Calu3 (cell line): Measurements from ENCODE around the gene CDKAL1. TPM values are rescaled to one million over a fixed set of nuclear protein-coding genes. Genes with fewer than 3 reads are reported as not detected.

Experiments
- BruUV-seq: library from RNA; stranded (reverse); fragments of 400-500 nt; replicated peaks from 2 replicates; lab custom pipeline; 2021; lab: Mats Ljungman, UMichigan
- CTCF ChIA-PET: fragments of 300-600 bp; sonication (Branson Sonifier 250); formaldehyde crosslinking; loops from one replicate; lab custom pipeline; 2022; ENCODE audit warnings: antibody characterized with exemption; lab: Charles Lee
- DNase-seq: peaks from one replicate; pipeline ENCODE4 v3.0.0; 2022
- H3K27ac Mint-ChIP-seq: one replicate; pipeline ENCODE4 v1.8.0; 2022; ENCODE audit warnings: mixed read lengths; ENCODE audit not compliant: unreplicated experiment
- H3K27me3 Mint-ChIP-seq: one replicate; pipeline ENCODE4 v1.8.0; 2022; ENCODE audit warnings: mixed read lengths; ENCODE audit not compliant: unreplicated experiment
- H3K36me3 Mint-ChIP-seq: one replicate; pipeline ENCODE4 v1.8.0; 2022; ENCODE audit warnings: mild to moderate bottlenecking, moderate library complexity, mixed read lengths; ENCODE audit not compliant: insufficient read depth, unreplicated experiment
- H3K4me1 Mint-ChIP-seq: one replicate; pipeline ENCODE4 v1.8.0; 2022; ENCODE audit warnings: mild to moderate bottlenecking, low read depth, mixed read lengths; ENCODE audit not compliant: unreplicated experiment
- H3K4me3 Mint-ChIP-seq: one replicate; pipeline ENCODE4 v1.8.0; 2022; ENCODE audit warnings: mild to moderate bottlenecking, low read depth, moderate library complexity, mixed read lengths; ENCODE audit not compliant: unreplicated experiment
- H3K9me3 Mint-ChIP-seq: one replicate; pipeline ENCODE4 v1.8.0; 2022; ENCODE audit warnings: low read depth, mixed read lengths; ENCODE audit not compliant: unreplicated experiment
- intact Hi-C: fragments of 100-400 bp; cut with micrococcal nuclease; formaldehyde crosslinking; loops from one replicate; pipeline ENCODE4 v1.10.0; 2022; ENCODE audit not compliant: unreplicated experiment
- total RNA-seq: library from RNA; stranded (reverse); gene quantifications from 2 replicates; pipeline ENCODE4 v1.2.3, GENCODE V29; 2022
- TF ChIP-seq, protein P1 (sequence below): fragments of 200-600 bp; IDR thresholded peaks from one replicate; pipeline ENCODE4 v1.8.0; 2022; ENCODE audit warnings: antibody characterized with exemption; ENCODE audit not compliant: unreplicated experiment

Gene CDKAL1
- total RNA-seq, 1 experiment from 2014 or later, result 39.6 TPM

DNA sequence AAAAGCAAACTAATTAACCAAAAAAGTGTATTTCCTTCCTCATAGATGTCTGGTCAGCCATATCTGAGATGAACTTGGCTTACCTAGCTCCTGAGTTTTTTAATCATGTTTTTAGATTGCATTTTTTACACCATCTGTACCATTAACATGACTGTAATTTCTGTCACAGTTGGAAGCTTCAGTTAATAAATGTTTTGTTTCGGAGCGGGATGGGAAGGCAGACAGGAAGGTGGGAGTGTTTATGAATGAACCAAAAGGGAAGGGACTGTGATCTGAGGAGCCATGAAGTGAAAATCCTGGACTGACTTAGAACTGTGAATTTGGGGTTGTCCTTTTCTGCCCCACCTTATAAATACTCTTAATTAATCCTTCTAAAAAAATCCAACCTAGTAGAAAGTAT, 613.7 kb downstream of the CDKAL1 start:
- intact Hi-C loops, result no loop called here
- Mint-ChIP-seq H3K36me3 (no peaks in the 10 kb centered on the region), H3K4me1 (peaks cover 21% of the 10 kb centered on the region), H3K9me3 (no peaks in the 10 kb centered on the region), H3K27ac (no peak overlapping the region), H3K27me3 (no peaks in the 10 kb centered on the region), H3K4me3 (no peak overlapping the region)
- TF ChIP-seq, protein P1, sequence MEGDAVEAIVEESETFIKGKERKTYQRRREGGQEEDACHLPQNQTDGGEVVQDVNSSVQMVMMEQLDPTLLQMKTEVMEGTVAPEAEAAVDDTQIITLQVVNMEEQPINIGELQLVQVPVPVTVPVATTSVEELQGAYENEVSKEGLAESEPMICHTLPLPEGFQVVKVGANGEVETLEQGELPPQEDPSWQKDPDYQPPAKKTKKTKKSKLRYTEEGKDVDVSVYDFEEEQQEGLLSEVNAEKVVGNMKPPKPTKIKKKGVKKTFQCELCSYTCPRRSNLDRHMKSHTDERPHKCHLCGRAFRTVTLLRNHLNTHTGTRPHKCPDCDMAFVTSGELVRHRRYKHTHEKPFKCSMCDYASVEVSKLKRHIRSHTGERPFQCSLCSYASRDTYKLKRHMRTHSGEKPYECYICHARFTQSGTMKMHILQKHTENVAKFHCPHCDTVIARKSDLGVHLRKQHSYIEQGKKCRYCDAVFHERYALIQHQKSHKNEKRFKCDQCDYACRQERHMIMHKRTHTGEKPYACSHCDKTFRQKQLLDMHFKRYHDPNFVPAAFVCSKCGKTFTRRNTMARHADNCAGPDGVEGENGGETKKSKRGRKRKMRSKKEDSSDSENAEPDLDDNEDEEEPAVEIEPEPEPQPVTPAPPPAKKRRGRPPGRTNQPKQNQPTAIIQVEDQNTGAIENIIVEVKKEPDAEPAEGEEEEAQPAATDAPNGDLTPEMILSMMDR, result no peak
- CTCF ChIA-PET, result interaction anchor here (0.7 to 0.9 kb wide), 2 partner anchors 9 to 10 kb away, joined by 3 to 4 read pairs; no protein-coding TSS in a partner anchor
- DNase-seq, result no peak
- no TSS peak for BruUV-seq

DNA sequence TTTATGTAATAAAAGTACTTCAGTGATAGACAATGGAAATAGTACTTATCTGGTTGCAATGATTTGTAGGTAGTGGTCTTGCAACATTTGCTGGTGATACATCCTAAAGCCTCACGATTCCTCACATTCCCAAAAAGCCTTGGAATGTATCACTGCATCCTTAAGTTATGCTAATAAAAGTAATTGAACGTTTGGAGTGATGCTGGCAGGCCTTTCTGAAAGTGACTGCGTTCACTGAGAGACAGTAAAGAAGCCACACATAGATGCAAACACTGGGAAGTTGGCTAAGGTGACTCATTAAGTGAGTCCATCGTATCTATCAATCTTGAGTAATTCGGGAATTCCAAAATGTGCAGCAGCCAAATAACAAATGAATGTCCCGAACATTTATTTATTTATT, 615.2 kb downstream of the CDKAL1 start:
- Mint-ChIP-seq H3K4me3 (no peak overlapping the region), H3K27me3 (no peaks in the 10 kb centered on the region), H3K27ac (no peak overlapping the region), H3K4me1 (peaks cover 21% of the 10 kb centered on the region), H3K9me3 (no peaks in the 10 kb centered on the region), H3K36me3 (no peaks in the 10 kb centered on the region)
- DNase-seq, result no peak
- BruUV-seq, result no TSS peak
- intact Hi-C loops, result no loop called here
- TF ChIP-seq, protein P1, result no peak
- CTCF ChIA-PET, result no interaction called here

DNA sequence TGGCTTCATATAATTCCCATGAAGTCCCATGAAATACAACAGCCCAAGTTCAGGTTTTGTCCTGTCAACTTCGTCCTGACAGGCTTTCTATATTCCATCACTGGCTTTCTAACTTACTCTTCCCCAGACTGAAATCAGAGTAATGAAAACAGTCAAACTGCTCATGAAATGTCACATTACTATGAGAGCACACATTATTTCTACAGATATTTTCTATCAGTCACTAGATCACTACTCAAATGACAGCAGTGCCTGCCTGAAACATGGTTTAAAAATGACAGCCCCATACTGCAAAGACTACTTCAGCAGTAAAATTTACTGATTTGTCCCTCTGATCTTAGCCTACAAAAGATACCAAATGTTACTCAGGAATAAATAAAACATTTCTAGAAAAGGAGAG, 616.4 kb downstream of the CDKAL1 start:
- H3K4me1 Mint-ChIP-seq, result peaks cover 21% of the 10 kb centered on the region
- CTCF ChIA-PET, result no interaction called here
- H3K9me3 Mint-ChIP-seq, result no peaks in the 10 kb centered on the region
- H3K27ac Mint-ChIP-seq, result no peak overlapping the region
- DNase-seq, result no peak
- intact Hi-C loops, result loop anchor here (2.0 kb wide), 1 partner anchor 436 kb away; no protein-coding TSS in a partner anchor
- no peaks in the 10 kb centered on the region for H3K36me3 Mint-ChIP-seq
- no TSS peak for BruUV-seq
- H3K27me3 Mint-ChIP-seq, result no peaks in the 10 kb centered on the region
- TF ChIP-seq, protein P1, result no peak
- no peak overlapping the region for H3K4me3 Mint-ChIP-seq

DNA sequence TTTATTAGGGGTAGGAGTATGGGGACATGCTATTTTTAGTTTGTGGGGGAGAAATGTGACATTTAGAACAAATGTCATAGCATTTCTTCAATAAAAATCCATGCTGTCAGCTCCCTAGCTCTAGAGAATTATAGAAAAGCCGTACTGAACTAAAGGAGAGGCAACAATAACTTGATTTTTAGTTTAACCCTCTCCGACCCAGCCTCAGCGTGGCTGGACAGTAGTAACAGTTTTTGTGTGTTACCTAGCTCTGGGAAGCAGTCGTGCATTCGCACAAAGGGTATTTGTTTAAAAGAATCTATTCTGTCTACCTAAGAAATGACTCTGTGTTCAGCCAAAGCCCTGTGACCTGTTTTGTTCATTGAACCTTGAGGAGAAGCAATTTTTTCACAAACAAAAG, 616.9 kb downstream of the CDKAL1 start:
- H3K9me3 Mint-ChIP-seq, result no peaks in the 10 kb centered on the region
- DNase-seq, result no peak
- BruUV-seq, result no TSS peak
- H3K4me1 Mint-ChIP-seq, result peaks cover 21% of the 10 kb centered on the region
- CTCF ChIA-PET, result no interaction called here
- no peaks in the 10 kb centered on the region for H3K27me3 Mint-ChIP-seq
- no peak overlapping the region for H3K27ac Mint-ChIP-seq
- H3K4me3 Mint-ChIP-seq, result no peak overlapping the region
- no peaks in the 10 kb centered on the region for H3K36me3 Mint-ChIP-seq
- intact Hi-C loops, result loop anchor here (2.0 kb wide), 1 partner anchor 436 kb away; no protein-coding TSS in a partner anchor
- TF ChIP-seq, protein P1, result no peak
